OCI-LY1 (cell line): ENCODE results near the gene PLPPR2.
A peak's percentile ranks its signal among the peaks of the same experiment; 100 is the strongest.
"Not testable (repeated sequence)": the region's sequence is repeated elsewhere in the genome, so short reads cannot be mapped to it uniquely, and the experiment has no call there.

ENCODE experiments used
- H2AFZ ChIP-seq: fragments of 200-600 bp; sonication (generic), shearing (Covaris generic); 2 replicates; pipeline ENCODE4 v1.6.0; 2014; ENCODE audit warnings: antibody characterized with exemption, mild to moderate bottlenecking, low read length
- H3F3A ChIP-seq: fragments of 200-600 bp; sonication (generic), shearing (Covaris generic); 2 replicates; pipeline ENCODE4 v1.6.0; 2014; ENCODE audit warnings: mild to moderate bottlenecking, antibody characterized with exemption, low read length, moderate library complexity; ENCODE audit not compliant: insufficient read depth
- H3K27ac ChIP-seq: fragments of 200-600 bp; sonication (generic); 2 replicates; pipeline ENCODE4 v1.5.1; 2014; ENCODE audit warnings: low read length, mixed run types, mild to moderate bottlenecking, low read depth; ENCODE audit not compliant: poor library complexity, severe bottlenecking
- H3K27me3 ChIP-seq: fragments of 200-600 bp; sonication (generic); 2 replicates; pipeline ENCODE4 v1.6.0; 2014; ENCODE audit warnings: antibody characterized with exemption, mild to moderate bottlenecking, low read length, moderate library complexity; ENCODE audit not compliant: insufficient read depth
- H3K36me3 ChIP-seq: fragments of 200-600 bp; sonication (generic); 2 replicates; pipeline ENCODE4 v1.6.1; 2014; ENCODE audit warnings: mild to moderate bottlenecking, antibody characterized with exemption, low read length, moderate library complexity, mixed read lengths; ENCODE audit not compliant: insufficient read depth
- H3K4me1 ChIP-seq: fragments of 200-600 bp; sonication (generic); 2 replicates; pipeline ENCODE4 v1.5.1; 2014; ENCODE audit warnings: mild to moderate bottlenecking, low read length, moderate library complexity; ENCODE audit not compliant: insufficient read depth, severe bottlenecking
- H3K4me2 ChIP-seq: fragments of 200-600 bp; sonication (generic), shearing (Covaris generic); 2 replicates; pipeline ENCODE4 v1.6.1; 2014; ENCODE audit warnings: low read length
- H3K4me3 ChIP-seq: fragments of 200-600 bp; sonication (generic); 2 replicates; pipeline ENCODE4 v1.5.1; 2014; ENCODE audit warnings: low read length, low read depth, mild to moderate bottlenecking, mixed read lengths; ENCODE audit not compliant: poor library complexity, severe bottlenecking
- H3K79me2 ChIP-seq: fragments of 200-600 bp; shearing (Covaris generic); 2 replicates; pipeline ENCODE4 v1.6.1; 2016; ENCODE audit warnings: mixed run types, low read length, mixed read lengths; ENCODE audit not compliant: insufficient read depth
- H3K9ac ChIP-seq: fragments of 200-600 bp; sonication (generic), shearing (Covaris generic); 2 replicates; pipeline ENCODE4 v1.6.1; 2014; ENCODE audit warnings: mild to moderate bottlenecking, low read length, mixed read lengths
- H3K9me2 ChIP-seq: fragments of 200-600 bp; sonication (generic), shearing (Covaris generic); 2 replicates; pipeline ENCODE4 v1.6.1; 2014; ENCODE audit warnings: low read depth, mild to moderate bottlenecking, low read length, mixed read lengths
- H3K9me3 ChIP-seq: fragments of 200-600 bp; shearing (Covaris generic); 2 replicates; pipeline ENCODE4 v1.6.1; 2014; ENCODE audit warnings: low read length, mixed read lengths
- H4K20me1 ChIP-seq: fragments of 200-600 bp; sonication (generic), shearing (Covaris generic); 2 replicates; pipeline ENCODE4 v1.6.0; 2016; ENCODE audit warnings: mild to moderate bottlenecking, low read length; ENCODE audit not compliant: insufficient read depth
- CTCF ChIP-seq: fragments of 200-600 bp; sonication (generic), shearing (Covaris generic); IDR thresholded peaks from 2 replicates; pipeline ENCODE4 v1.5.1; 2017; ENCODE audit warnings: mild to moderate bottlenecking, antibody characterized with exemption, low read length, moderate library complexity, mixed read lengths
- EZH2 ChIP-seq: fragments of 200-600 bp; sonication (generic), shearing (Covaris generic); IDR thresholded peaks from 2 replicates; pipeline ENCODE4 v1.8.0; 2017; ENCODE audit warnings: borderline replicate concordance, mixed run types, mild to moderate bottlenecking, antibody characterized with exemption, low read length, moderate library complexity, mixed read lengths

The PLPPR2 gene

GRCh38 chr19:11338569-11339253 is 16.5 kb upstream of the PLPPR2 start:
- no peaks in the 10 kb centered on the region for H3F3A ChIP-seq
- no peak overlapping the region for H3K27ac ChIP-seq
- H3K4me3 ChIP-seq: peak overlapping the region; percentile 66
- peaks cover 21% of the 10 kb centered on the region for H3K36me3 ChIP-seq
- no peak overlapping the region for H2AFZ ChIP-seq
- H3K9me3 ChIP-seq: no peaks in the 10 kb centered on the region
- TF ChIP-seq EZH2 (no peak), CTCF (no peak)
- H3K9me2 ChIP-seq: no peaks in the 10 kb centered on the region
- no peaks in the 10 kb centered on the region for H3K79me2 ChIP-seq
- no peaks in the 10 kb centered on the region for H4K20me1 ChIP-seq
- peak overlapping the region; percentile 71 for H3K4me2 ChIP-seq
- H3K9ac ChIP-seq: peak overlapping the region; percentile 65; the same call in 1 of the 2 replicates
- peaks cover 6% of the 10 kb centered on the region for H3K4me1 ChIP-seq
- no peaks in the 10 kb centered on the region for H3K27me3 ChIP-seq

- no peak within 1 kb of the TSS for H2AFZ ChIP-seq
- TF ChIP-seq EZH2 (no peak), CTCF (no peak)
- peaks cover 21% of the 10 kb centered on the region for H3K36me3 ChIP-seq
- H3K79me2 ChIP-seq: no peaks in the 10 kb centered on the region
- no peaks in the 10 kb centered on the region for H3K27me3 ChIP-seq
- peak within 1 kb of the TSS; percentile 66 for H3K4me3 ChIP-seq
- peaks cover 10% of the 10 kb centered on the region for H3K4me1 ChIP-seq
- H3K9ac ChIP-seq: peak within 1 kb of the TSS; percentile 65
- H3K4me2 ChIP-seq: peak within 1 kb of the TSS; percentile 71
- H4K20me1 ChIP-seq: no peaks in the 10 kb centered on the region
- H3K9me2 ChIP-seq: no peaks in the 10 kb centered on the region
- no peaks in the 10 kb centered on the region for H3K9me3 ChIP-seq
- H3K27ac ChIP-seq: no peak within 1 kb of the TSS
- no peaks in the 10 kb centered on the region for H3F3A ChIP-seq
These were observed 15.8 kb upstream of the PLPPR2 start, which contains the start of gene RAB3D for GRCh38 chr19:11339254-11340098. Gene RAB3D, minus strand, starts transcription at chr19:11339657. Its CDS starts 2,258 bp downstream, at chr19:11337399.

DNA sequence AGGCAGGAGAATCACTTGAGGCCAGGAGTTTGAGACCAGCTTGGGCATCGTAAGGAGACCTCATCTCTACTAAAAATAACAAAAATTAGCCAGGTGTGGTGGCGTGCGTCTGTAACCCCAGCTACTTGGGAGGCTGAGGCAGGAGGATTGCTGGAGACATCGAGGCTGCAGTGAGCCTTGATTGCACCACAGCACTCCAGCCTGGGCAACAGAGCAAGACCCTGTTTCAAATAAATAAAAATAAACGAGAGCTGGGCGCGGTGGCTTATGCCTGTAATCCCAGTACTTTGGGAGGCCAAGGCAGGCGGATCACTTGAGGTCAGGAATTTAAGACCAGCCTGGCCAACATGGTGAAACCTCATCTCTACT is 15.1 kb upstream of the PLPPR2 start:
- H3K27ac ChIP-seq, H3K9me2 ChIP-seq: not testable (repeated sequence)

More for the DNA sequence above, 15.1 kb upstream of the PLPPR2 start:
- H3K9me3 ChIP-seq, H2AFZ ChIP-seq, H3F3A ChIP-seq, H3K27me3 ChIP-seq, H4K20me1 ChIP-seq, H3K79me2 ChIP-seq: not testable (repeated sequence)
- Histone ChIP-seq H3K4me3 (peak overlapping the region; percentile 66), H3K4me2 (peak overlapping the region; percentile 71), H3K36me3 (peaks cover 19% of the 10 kb centered on the region), H3K9ac (peak overlapping the region; percentile 41; the same call in 1 of the 2 replicates), H3K4me1 (peaks cover 16% of the 10 kb centered on the region)
